ENCODE measurements around the gene KCNQ1OT1.

Gene KCNQ1OT1

DNA sequence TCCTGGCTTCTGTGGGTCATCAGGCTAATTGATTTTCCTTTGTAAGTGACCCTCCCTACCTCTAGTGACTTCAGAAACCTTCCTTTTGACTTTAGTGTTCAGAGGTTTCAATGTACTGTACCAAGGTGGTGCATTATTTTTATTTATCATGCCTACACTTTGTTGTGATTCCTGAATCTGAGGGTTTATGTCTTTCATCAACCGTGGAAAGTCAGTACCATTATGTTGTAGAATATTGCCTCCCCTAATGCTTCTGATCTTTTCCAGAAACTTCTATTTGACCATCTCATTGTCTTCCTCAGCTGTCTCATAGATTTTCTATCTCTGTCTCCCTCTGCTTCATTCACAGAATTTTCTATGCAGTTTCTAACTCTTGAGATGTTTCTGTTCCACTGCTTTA, 105.5 kb downstream of the KCNQ1OT1 start:
- DNase-seq (ENCODE audit: low read depth in 2 of 2), result no peak

DNA sequence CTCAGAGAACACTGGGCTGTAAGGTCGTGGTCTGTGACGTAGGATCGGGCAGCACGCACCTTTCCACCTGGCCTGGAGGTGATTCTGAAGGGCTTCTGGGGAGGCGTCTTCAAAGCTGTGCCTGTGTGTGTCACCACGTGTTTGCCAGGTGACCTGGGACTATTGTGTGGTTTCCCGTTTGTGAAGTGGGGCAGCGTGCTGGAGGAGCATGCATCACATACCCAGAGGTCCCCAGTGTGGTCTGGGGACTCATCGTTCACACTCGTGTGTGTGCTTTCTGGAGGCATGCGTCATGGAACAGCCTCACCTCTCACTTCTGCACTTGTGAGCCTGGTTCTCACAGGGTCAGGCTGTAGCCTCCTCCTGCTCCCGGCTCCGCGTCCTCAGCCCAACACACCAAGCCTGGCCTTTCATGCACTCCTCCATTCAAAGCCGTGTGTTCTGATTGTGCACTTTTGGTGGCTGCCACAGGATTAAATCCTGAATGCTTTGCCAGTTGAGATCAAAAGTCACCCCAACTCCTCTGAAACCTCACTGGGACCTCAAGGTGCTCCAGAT, 106.3 kb downstream of the KCNQ1OT1 start:
- no peak for DNase-seq (ENCODE audit: low read depth in 2 of 2)

DNA sequence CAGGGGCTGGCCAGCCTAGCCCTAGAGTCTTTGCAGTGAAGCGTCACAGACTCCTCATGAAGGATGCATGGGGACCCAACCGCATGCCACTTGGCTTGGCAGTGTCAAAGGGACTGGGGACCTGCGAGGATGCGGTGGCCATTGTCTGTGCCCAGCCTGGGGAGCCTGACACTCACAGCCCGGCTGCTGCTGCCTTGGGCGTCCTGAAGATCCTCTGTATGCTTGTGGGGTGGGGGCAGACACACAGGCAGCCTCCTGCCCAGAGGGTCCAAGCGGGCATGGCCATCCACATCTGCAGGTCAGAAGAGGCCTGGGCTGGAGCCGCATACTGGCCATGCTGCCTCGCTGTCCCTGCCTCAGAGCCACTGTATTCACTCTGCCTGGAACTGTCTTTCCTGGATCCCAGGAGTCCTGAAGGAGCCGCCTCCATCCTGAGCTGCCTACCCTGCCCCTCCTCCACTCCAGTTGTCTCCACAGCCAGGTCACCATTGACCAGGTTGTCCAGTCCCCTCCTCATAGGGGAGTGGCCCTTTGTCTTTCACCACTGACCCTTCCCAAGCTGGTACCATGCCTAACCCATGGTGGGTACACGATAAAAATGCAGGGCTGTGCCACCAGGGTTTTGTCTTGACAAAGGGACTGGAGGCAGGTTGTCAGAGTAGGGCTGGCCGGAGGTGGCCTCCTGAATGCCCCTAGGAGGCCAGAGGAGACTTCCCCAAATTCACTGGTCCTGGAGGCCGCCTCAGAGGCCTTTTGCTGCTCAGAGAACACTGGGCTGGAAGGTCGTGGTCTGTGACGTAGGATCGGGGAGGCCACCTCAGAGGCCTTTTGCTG, 107.0 kb downstream of the KCNQ1OT1 start:
- DNase-seq (ENCODE audit: low read depth in 2 of 2), result no peak

DNA sequence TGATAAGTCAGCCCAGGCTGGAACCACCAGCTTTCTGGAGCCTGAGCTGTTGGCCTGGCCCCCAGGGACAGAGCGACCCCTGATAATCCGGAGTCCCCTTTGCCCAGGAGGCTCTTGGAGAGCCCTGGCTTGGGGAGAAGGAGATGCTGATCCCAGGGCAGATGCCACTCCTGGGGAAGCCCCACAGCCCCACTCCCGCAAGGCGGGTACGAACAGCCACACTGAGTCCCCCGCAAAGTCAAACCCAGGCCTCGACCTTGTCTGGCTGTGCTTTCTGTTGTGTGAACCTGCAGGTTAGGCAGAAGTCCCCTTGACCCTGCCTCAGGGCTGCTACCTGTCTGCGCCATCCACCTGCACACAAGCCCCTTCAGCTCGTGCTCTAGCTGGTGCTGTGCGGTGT, 108.0 kb downstream of the KCNQ1OT1 start:
- DNase-seq (ENCODE audit: low read depth in 2 of 2), result no peak

DNA sequence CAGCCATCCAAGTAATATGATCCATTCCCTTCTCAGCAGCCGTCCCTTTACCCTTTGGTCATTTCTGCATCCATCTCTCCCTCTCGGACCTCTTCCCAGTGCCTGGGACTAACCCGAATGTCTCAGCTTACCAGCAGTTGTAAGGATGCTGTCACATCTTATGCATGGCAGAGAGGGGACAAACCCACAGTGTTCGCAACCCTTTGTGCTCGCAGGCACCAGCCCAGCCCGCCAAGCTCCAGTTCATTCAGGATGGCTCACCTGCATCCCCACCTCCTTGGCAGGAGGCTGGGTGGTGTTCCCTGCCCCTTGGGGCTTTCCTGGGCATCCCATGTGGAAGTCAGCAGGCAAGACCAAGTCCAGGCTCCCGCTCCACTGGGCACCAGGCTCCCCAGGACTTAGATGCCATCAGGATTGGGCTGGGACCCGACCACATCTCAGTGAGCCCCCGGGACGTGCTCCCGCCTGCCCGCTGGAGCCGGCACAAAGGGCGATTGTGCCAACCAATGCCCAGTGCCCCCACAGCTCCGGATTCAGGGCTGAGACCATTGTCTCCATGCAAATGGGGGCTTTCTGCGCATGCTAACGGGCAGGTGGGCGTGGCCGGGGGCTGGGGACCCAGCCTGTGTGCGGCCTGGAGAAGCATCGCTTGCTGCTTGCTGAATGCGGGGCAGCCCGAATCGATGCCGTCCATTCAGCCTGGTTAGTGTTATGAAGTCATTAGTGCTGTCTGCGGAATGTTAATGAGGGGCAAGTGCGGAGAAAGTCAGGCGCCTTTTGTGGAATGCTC, 108.6 kb downstream of the KCNQ1OT1 start:
- no peak for DNase-seq (ENCODE audit: low read depth in 2 of 2)

DNA sequence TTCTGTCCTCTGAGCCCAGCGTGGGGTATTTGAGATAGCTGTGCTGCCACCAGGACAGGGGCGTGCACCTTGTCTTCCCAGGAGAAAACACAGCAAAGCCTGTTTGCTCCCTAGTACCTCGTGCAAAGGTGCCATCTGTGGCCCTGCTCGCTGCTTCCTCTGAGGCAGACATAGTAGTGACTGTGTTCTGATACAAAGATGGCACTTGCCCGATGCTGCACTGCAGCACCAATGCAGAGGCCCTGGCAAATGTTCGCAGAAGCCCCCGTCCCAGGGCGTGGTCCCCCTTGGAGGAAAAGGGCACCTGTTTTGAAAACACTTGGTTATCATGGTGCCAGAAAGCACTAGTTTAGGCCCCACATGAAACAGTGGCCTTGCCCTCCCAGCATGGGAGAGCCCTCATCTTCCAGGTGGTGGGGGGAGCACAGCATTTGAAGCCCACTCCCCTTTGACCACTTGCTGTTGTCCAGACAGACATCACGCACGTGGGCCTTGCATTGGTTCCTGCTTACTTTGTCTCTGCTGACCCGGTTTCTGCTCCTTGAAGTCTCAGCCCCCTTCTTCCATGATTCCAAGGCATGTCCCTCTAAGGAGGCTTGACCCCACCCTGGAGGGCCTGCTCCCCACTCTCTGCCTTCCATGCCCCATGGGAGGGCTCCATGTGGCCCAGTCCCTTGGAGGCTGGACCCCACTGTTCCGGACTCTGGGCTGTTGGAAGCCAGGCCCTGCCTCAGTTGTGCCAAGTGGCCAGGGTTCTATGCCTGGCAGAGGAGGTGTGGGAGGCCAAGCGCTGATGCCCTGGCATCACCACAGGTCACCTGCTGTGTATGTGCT, 109.4 kb downstream of the KCNQ1OT1 start:
- DNase-seq (ENCODE audit: low read depth in 2 of 2), result no peak

DNA sequence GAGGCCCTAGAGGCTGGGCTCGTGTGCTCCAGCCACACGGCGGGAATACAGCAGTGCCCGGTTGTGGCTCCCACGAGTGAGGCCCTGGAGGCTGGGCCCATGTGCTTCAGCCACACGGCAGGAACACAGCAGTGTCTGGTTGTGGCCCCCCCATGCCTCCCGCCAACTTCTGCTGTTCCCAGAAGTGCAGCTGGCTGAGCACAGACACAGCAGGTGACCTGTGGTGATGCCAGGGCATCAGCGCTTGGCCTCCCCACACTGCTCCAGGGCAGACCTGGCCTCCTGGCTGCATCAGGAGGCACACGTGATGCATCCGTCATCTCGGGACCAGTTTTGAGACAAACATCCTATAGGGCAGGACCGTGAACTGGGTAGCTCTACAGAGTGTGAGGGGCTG, 110.3 kb downstream of the KCNQ1OT1 start:
- DNase-seq (ENCODE audit: low read depth in 2 of 2), result no peak

DNA sequence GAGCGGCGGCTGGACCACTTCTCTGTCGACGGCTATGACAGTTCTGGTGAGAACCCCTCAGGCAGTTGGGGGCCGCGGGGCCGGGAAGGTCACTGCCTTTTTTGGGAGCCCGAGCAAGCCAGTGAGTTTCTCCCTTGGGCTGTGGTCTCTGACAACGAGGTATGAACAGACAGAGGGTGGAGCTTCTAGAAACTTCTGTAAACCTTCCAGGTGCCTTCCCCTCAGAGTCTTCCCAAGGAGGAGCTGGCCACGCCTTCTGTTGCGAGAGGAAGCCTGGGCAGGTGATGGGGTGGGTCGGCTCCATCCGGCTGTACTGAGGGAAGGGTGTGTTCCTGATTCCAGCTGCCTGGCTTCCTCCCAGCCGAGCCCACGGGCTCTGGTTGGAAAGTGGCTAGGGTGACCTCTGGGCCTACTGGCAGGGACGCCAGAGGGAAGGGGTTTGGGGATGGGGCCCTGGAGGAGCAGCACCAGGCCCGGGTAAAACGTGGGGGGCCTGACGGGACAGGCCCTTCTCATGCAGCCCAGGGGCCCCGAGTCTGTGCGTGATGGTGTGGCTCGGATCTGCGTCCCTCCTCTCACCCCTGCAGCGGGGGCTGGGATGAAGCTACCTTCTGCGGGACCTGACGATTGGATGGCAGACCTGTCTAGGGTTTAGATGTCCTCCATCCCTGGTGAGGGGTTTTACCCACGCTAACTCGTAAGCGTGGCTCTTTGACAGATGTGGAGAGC, 110.8 kb downstream of the KCNQ1OT1 start:
- DNase-seq (ENCODE audit: low read depth in 2 of 2), result no peak

DNA sequence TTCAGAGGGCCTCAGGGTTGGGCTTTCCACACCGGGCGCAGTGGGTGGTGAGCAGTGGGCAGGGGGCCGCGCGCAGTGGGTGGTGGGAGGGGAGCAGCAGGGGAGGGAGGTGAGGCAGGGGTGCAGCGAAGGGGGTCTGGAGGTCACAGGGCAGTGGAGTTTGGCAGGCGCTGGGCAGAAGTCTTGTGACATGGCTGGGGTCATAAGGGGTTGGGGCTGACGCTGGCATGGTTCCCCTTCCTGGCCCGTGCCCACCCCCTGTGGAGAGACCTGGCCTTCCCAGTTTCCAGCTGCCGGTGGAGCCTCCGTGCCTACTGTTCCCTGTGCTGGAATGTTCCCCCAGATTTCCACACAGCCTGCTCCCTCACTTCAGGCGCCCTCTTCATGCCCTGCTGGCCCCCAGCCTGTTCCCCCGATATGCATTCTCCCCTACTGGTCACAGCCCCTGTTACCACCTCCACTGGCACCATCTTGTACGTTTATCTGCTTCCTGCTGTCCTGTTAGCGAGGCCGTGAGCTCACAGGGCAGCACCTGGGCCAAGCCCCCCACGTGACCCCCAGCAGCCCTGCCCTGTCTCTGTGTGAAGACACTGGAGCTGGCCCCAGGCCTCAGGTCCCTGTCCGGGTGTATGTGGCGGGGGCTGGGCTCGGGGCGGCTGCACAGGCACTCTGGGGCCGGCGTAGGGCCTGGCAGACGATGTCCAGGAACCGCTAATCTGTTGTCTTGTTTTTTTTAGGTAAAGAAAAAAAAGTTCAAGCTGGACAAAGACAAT, 111.6 kb downstream of the KCNQ1OT1 start:
- no peak for DNase-seq (ENCODE audit: low read depth in 2 of 2)

DNA sequence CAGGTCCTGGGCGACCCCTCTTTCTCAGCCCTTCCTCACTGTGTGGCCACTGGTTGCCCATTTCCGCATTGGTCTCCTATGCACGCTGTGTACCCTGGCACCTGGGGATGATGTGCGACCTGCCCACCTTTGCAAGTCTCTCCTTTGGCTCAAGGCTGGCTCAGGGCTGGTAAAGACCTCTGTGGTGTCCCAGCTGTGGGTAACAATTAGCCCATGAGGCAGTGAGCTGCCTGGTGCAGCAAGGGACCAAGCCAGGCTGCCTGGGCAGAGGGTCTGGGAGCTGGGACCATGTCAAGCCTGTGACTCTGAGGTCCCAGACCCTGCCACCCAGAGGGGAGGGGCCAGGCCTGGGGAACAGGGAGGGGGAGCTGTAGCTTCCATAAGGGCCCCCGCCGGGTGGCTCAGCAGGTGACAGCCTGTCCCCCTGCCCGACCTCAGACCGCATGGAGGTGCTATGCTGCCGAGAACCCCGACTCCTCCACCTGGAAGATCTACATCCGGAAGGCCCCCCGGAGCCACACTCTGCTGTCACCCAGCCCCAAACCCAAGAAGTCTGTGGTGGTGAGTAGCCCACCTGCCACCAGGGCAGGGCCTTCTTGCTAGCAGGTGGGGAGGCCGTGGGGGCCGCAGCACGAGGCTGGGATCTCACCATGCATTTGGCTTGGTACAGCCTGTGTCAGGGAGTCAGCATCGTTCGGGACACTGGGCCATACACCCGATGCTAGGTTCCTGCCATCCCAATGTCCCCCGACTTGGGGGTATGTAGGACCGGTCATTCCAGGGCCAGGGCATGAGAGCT, 112.5 kb downstream of the KCNQ1OT1 start:
- DNase-seq (ENCODE audit: low read depth in 2 of 2), result no peak

DNA sequence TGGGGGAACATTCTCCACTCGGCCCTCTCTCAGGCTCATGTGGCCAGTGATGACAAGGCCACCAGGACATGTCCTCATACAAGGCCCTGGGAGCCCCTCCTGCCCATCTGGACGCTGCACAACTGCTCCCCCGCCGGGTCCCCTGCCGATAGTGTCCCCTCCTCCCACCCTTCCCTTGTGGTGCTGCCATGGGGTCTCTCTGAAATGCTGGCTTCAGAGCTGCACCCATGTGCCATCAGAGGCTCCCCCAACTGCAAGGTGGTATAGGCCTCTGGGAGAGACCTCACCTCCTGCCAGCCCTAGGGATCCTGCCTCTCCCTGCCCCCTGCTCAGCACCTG, 113.0 kb downstream of the KCNQ1OT1 start:
- no peak for DNase-seq (ENCODE audit: low read depth in 2 of 2)

DNA sequence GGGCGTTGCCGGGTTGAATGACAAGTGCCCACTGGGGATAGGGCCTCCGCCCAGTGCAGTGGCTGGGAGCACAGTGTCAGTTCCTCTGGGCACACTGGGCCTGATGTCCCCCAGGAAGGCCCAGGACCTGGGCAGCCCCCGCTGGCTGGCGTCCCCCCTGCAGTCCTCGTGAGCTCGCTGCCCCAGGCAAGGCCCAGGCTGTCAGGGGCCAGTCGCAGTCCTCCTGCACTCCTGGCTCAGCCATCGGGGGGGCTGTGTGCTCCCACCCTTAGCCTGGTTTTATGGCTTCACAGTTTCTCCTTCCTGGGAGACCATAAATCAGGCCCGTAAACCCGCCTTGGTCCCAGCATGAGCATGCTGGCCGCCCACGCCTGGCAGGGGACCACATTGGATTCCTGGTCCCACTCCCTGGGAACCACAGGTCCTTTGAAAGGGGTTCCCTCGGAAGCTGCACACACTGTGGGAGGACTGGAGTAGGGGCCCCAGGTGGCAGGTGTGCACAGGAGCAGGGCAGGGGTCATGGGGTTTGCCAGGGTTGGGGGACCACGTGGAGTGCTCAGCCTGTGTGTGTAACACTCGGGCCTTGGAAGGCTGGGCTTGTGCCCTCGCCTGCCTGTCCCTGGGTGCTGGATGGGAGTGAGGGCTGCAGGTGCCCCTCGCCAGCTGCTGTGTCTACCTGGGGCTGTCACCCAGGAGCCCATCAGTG, 113.6 kb downstream of the KCNQ1OT1 start:
- no peak for DNase-seq (ENCODE audit: low read depth in 2 of 2)

DNA sequence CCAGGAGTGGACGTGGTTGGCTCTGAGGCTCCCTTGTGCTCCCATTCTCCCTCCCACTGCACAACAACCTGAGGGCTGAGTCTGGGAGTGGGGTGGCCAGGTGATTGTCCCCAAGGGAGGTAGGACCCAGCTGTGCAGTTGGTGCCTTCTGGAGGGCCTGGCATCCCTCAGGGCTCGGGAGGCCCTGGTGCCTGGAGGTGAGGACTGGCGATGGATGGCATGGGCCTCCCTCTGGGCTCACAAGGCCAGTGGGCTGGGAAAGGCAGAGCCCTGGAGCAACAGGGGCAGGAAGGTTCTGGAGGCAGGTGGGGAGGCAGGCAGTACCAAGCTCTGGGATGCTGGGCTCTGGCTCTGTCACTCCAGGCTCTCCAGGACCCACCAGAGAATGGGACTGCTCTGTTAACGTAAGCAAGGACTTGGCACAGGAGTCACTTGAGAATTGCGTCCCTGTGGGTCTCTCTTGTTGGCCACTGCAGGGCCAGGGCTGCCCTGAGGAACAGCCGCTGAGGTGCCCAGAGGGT, 114.2 kb downstream of the KCNQ1OT1 start:
- DNase-seq (ENCODE audit: low read depth in 2 of 2), result no peak

DNA sequence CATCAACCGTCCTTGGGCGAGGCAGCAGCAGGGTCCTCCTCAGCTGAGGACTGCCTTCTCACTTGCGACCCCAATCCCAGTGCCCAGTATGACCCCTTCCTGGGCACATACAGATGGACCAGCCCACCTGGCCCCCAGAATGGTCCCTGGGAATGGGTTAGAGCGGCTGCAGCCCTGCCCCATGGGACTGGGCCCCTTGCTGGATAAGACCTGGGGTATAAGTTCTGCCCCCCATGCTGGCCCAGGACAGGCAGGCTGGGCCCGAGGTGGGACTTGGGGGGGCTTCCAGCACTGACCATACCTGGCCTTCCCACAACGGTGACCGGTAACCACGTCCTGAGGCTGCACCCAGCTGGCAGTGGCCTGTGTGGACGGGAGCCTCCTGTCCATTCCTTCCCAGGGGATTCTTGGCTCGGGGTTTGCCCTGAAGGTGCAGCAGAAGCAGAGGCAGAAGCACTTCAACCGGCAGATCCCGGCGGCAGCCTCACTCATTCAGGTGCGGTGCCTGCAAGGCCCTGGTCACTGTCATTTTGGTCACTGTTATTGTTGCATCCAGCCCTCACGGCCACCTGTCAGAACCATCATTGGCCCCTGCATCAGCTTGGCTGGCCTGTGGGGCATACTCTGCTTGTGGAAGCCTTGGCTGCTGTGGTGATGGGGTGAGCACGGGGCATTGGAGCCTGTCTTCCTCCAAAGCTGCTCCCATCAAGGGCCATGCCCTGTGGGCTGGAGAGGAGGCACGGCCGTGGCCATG, 114.8 kb downstream of the KCNQ1OT1 start:
- DNase-seq (ENCODE audit: low read depth in 2 of 2), result no peak

DNA sequence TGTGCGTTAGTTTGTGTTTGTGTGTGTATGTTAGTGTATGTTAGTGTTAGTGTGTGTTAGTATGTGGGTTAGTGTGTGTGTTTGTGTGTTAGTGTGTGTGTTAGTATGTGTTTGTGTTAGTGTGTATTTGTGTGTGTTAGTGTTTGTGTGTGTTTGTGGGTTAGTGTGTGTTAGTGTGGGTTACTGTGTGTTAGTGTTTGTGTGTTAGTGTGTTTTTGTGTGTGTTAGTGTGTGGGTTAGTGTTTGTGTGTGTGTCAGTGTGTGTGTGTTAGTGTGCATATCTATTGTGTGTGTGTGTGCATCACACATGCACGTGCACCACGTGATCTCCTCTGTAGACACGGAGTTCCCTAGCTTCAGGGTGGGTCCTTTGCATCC, 115.4 kb downstream of the KCNQ1OT1 start:
- DNase-seq (ENCODE audit: low read depth in 2 of 2), result no peak

DNA sequence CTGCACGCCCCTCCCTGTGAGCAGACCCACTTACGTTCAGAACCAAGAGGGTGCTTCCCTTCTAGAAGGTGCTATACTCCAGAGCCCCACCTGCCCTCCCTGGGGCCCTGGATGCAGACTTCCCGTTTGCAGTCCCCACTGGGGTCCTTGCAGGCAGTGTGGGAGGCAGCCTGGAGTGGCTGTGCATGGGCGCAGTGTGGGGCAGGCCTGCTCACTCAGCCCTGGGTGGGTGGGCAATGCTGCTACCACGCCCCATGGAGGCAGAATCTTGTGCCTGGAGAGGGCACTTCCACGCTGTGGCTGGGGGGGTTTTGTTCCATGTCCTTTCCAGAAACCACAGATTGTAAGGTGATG, 116.2 kb downstream of the KCNQ1OT1 start:
- no peak for DNase-seq (ENCODE audit: low read depth in 2 of 2)

DNA sequence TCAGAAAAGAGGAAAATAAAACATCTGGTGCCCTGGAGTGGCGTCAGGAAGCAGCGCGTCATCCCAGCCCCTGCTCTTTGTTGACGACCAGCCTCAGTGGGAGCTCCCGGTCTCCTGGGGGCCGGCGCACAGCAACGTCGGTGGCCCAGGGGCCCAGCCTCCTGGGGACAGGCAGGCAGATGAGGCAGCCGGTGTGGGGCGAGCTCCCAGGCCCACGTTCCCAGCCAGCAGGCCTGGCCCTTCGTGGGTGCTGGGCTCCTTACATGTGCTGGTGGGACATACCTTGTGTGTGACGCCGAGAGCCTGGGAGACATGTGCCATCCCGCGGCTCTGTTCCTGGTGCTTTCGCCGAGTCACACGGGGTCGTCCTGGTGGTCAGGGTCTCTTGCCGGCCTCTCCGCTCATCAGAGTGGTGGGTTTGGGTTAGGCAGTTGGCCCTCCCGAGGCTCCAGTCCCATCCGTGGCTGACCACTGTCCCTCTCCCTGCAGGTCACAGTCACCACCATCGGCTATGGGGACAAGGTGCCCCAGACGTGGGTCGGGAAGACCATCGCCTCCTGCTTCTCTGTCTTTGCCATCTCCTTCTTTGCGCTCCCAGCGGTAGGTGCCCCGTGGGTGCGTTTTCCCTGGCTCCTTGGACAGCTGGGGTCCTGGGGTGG, 116.7 kb downstream of the KCNQ1OT1 start:
- DNase-seq (ENCODE audit: low read depth in 2 of 2), result no peak

Data from stimulated activated CD4-positive, alpha-beta T cell treated with anti-CD3 and anti-CD28 coated beads, Interleukin-4, amount 100 ng/mL, for 48 hours (primary cell).